NCI-H2227 (cell line): ENCODE data around the gene GLTP.

Experiments
- DNase-seq: peaks from one replicate; lab custom pipeline; 2025; ENCODE audit not compliant: unreplicated experiment; lab: John Stamatoyannopoulos, UW

GLTP gene

DNA sequence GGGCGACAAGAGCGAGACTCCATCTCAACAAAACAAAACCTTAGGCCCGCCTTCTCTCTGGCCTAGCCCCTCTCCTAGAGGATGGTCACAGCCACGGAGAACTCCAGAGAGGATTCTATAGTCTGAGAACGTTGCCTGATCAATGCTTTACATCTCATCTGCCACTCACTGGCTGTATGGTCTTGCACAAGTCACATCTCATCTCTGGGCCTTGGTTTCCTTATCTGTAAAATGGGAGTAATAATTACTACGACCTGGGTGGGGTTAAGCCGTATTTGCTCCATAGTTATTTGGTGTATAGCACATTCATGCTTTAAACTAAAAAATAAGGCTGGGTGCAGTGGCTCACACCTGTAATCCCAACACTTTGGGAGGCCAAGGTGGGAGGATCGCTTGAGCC, 55.6 kb downstream of the GLTP start:
- no peak for DNase-seq

DNA sequence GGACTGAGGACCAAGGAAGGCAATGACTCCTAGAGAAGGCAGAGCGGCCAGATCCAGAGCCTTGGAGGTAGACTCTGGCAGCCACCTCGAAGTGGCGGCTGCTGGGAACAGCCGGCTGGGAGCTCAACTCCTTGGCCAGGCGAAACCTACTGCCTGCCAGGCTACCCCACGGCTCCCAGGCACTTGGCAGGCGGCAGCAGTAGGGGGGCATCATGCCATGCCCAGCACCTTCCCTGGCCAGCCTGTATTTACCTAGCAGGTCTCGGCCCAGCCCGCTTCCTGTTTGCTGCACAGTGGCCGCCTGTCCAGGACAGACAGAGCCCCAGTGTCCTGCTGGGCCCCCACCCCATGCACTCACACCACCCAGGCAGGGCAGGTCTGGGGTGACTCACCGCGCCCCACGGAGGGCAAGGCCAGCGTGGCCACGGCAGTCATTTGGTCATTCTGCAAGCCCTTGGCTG, 57.4 kb downstream of the GLTP start:
- no peak for DNase-seq

DNA sequence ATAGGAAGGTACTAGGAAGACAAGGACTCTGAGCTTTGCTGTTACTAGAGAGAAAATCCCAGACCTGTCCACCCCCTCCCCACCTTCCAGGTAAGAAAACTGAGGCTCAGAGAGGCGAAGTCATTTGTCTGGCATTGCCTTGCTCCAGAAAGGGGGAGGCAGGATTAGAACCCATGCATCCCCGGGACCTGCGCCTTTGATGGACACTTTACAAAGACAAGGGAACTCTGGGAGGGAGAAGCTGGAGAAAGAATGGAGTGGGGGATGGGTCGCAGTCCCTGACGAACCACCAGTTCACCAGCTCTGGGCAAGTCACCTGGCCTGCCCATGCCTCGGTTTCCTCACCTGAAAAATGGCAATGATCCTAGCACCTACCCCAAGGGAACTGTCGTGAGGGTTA, 57.9 kb downstream of the GLTP start:
- no peak for DNase-seq

DNA sequence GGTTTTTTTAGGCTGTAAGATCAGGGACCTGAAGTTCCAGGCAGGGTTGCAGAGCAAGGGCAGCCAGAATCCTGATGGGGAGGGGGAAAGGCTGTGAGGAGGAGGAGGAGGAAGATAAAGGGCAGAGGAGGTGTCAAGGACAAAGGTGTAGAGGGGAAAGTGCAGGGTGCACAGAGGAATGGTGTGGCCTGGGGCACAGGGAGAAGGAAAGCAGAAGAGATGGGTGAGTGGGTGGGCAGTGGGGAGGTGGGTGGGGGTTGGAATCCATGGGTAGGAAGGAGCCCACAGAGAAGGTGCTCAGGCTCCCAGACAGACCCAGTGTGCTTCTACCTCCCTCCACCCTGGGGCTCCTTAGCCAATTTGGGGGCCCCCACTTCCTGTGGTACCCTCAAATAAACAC, 58.4 kb downstream of the GLTP start:
- no peak for DNase-seq

DNA sequence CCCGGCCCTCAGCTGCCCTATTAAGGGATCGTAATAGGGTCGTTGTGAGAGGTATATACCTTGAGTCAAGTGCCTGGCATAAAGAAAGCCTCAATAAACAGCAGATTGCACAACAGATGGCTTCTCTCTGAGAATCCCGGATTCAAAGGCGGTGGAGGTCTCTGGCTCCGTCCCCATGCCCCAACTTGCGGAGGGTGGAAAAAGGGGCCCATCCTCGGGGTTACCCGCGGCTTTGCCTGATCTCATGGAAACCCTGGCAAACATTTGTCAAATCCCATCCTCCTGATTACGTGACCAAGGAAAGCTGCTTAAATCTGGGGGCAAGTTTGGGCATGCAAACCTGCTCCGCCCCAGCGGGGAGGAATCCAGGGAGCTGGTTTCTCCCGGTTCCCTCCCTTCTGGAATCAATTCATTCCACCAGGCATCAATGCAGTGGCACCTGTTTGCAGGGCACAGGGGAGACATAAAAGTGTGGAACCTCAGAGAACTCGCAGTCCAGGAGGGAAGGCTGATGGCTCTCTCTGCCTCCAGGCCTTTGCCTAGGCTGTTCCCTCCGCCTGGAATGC, 59.4 kb downstream of the GLTP start:
- peak; percentile 43 for DNase-seq

DNA sequence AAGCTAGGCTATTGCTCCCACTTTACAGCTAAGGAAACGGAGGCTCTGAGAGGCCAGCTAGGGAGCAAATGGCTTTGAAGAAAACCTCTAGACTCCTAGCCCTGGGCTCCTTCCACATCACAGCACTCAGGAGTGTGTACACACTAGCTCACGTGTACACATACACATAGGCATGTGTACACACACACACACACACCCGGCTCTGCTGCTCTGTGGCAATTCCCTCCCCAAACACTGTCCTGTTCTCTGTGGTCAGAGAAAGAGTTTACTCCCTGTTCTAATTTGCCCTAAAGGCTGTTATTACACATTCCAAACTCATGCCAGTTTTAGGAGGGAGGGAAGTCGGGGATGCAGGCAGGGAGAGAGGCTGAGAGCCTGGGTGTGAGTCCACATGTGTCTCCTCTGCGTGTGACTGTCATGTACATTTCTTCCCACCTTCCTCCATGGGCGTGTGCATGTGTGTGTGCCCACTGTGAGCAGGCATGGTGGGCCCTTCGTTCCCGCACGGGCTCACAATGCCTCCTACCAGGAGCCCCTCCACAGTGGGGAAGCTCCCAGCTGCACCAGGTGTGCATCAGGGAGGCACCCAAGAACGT, 61.3 kb downstream of the GLTP start:
- DNase-seq, result no peak

DNA sequence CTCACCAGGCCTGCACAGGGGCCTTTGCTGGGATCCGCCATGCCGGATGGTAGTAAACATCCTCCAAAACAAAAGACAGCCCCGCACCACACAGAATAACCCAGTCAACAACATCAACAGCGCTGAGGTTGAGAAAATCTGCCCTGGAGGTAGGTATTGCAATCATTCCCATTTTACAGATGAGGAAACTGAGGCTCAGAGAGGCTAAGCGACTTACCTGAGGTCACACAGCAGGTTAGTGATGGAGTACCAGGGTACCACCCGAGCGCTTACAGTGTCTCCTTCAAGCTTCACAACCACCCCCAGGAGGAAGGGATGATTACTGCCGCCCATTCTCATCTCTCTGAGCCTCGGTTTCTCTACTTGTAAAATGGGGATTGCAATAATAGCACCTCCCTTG, 62.1 kb downstream of the GLTP start:
- DNase-seq, result no peak

DNA sequence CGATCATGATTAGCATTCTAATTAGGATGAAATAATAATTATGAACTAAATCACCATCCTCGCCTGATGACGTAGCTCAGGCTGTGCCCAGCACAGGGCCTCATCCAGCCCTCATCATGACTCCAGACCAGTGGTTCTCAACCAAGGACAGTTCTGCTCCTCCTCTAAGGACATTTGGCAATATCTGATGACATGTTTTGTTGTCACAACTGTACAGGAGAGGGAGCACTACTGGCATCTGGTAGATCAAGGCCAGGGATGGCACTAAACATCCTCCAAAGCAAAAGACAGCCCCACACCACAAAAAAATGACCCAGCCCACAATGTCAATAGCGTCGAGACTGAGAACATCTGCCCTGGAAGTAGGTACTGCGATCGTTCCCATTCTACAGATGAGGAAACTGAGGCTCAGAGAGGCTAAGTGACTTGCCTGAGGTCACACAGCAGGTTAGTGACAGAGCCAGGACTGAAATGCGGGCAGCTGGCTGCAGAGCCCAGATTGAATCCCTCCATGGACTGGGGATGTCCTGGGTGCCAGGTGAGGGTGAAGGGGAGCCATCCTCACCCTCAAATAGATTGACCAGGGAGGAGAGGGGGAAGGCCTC, 62.6 kb downstream of the GLTP start:
- DNase-seq, result no peak

DNA sequence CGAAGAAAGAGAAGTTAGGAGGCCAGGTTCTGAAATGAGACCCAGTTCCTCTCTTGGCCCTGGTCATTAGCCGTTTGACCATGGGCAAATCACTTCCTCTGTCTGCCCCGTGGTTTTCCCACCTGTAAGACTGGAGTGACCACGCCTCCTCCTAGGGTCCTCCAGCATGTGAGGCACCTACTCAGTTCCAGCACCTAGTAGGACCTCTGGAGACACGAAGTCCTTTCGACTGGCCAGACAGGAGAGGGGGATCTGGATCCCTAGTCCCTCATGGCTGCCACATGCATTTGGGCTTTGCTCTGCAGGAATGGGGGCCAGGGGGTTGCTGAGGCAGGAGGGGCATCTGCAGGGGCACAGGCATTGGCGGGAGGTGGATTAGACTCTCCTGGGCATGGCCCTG, 63.5 kb downstream of the GLTP start:
- no peak for DNase-seq

DNA sequence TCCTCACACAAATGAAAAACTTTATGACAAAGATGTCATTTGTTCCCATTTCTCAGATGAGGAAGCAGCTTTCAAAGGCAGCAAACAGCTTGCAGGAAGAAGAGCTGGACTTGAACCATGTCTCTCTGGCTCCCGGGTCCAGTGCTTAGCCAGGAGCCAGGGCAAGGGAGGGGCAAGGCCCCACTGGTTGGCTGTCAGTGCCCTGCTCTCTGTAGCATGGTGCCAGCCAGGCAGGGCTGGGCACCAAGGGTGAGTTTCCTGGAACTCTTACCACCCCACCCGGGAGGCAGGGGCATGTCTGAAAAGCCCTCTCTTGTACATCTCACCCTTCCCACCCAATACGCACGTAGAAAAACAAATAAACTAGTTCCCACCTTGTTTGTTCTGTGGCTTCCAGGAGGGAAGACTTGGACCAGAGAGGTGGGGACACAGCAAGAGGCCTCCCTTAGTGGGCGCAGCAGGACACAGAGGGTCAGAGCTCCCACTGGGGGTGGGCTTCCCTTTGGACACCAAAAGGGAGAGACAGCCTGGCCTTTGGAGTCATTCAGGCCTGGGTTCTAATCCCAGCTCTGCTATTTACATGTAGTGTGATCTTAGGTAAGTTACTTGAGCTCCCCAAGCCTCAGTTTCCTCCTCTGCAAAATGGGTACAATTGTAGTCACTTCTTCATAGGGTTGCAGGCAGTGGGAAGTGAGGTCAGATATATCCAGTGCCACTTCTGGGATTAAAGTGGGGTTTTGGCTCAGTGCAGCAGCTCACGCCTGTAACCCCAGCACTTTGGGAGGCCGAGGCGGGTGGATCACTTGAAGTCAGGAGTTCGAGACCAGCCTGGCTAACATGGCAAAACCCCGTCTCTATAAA, 64.4 kb downstream of the GLTP start:
- no peak for DNase-seq

DNA sequence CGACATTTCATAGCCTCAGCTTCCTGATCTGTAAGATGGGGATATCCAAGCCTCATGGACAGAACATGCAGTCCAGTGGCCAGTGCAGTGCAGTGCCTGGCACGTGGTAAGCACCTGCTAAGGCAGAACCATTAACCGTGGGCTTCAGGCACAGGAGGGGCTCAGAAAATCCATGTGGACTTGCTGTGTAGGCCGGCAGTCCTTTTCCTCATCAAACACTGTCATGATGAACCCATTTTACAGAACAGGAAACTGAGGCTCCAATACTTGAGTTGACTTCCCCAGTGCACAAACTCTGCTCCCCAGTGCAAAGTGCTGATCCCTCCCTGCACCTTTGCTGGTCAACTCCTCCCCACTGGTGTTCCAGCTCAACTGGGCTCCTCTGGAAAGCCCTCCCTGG, 65.1 kb downstream of the GLTP start:
- DNase-seq, result no peak

DNA sequence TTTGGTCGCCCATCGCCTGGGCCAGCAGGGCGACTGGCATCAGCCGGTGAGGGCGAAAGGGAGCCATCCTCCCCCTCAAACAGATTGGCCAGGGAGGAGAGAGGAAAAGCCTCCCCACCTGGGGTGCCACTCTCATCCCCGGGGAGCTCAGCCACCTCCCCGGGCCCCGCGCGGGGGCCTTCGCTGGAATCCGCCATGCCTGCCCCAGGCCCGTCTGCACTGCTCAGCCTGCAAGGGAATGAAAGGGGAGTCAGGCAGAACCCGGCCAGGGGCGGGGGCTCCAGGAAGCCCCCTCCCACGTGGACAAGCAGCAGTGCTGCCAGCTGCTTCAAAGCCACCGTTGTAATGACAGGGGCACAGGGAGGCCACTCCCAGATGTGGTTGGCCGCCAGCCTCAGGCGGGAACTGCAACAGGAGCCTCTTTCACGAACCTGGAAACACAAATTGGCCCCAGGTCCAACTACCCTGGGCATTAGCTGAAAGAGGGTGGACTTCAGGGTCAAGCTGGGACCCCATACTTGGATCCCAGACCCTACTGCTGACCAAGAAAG, 65.7 kb downstream of the GLTP start:
- DNase-seq, result no peak

DNA sequence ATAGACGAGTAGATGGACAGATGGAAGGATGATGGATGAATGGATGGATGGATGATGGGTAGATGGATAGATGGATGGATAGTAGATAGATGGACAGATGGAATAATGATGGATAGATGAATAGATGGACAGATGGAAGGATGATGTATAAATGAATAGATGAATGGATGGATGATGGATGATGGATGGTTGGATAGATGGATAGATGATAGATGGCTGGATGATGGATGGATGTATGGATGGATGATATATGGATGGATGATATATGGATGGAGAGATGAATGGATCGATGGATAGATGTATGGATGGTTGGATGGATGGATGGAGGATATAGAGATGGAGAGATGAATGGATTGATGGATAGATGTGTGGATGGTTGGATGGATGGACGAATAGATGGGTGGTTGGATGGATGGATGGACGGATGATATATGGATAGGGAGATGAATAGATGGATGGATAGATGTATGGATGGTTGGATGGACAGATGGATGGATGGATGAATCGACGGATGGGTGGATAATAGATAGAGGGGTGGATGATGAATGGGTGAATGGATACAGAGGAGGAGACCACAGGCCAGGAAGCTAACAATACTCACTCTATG, 66.4 kb downstream of the GLTP start:
- DNase-seq, result no peak

DNA sequence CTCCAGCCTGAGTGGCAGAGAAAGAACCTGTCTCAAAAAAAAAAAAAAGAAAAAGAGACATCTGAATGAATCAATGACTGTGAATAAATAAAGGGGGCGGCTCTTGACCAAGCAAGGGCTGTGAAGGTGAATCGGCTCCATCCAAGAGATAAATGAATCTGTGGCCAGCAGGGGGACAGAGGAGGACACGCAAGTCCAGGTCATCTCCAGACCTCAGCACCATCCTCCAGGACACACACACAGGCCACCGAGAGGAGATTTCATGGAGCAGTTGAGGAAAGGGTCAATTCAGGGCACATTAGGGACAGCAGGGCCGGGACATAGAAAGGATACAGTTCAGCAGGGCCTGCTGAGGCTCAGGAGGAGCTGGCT, 68.7 kb downstream of the GLTP start:
- no peak for DNase-seq

DNA sequence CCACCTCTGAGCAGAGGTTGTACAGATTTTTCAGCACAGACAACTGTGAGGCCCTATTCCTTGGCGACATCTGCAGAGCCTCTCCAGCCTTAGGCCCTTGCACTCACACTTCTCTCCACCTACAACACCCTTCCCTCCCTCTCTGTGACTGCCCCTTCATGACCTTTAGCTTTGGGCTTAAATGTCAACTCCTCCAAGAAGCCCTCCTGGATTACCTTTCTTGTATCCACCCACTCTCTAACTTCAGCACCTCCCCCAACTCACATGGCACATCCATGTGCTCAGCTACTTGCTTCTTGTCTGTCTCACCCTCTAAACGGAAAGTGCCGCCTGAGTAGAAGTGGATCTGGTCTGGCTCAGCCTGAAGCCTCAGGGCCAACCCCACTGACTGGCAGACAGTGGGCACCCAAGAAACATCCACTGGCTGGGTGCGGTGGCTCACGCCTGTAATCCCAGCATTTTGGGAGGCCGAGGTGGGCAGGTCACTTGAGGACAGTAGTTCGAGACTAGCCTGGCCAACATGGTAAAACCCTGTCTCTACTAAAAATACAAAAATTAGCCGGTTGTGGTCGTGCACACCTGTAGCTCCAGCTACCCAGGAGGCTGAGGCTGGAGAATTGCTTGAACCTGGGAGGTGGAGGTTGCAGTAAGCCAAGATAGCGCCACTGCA, 69.3 kb downstream of the GLTP start:
- no peak for DNase-seq

DNA sequence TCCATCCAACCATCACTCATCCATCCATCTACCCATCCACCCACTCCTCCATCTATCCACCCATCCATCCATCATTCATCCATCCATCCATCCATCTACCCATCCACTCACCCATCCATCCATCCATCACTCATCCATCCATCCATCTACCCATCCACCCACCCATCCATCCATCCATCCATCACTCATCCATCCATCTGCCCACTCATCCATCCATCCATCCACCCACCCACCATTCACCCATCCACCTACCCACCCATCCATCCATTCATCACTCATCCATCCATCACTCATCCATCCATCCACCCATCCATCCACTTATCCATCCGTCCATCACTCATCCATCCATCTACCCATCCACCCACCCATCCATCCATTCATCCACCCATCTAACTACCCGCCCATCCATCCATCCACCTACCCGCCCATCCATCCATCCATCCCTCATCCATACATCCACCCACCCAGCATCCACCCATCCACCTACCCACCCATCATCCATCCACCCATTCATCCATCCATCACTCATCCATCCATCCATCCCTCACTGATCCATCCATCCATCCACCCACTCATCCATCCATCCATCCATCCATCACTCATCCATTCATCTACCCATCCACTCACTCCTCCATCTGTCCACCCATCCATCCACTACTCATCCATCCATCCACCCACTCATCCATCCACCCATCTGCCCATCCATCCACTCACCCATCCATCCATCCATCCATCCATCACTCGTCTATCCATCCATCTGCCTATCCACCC, 71.3 kb downstream of the GLTP start:
- DNase-seq, result no peak

DNA sequence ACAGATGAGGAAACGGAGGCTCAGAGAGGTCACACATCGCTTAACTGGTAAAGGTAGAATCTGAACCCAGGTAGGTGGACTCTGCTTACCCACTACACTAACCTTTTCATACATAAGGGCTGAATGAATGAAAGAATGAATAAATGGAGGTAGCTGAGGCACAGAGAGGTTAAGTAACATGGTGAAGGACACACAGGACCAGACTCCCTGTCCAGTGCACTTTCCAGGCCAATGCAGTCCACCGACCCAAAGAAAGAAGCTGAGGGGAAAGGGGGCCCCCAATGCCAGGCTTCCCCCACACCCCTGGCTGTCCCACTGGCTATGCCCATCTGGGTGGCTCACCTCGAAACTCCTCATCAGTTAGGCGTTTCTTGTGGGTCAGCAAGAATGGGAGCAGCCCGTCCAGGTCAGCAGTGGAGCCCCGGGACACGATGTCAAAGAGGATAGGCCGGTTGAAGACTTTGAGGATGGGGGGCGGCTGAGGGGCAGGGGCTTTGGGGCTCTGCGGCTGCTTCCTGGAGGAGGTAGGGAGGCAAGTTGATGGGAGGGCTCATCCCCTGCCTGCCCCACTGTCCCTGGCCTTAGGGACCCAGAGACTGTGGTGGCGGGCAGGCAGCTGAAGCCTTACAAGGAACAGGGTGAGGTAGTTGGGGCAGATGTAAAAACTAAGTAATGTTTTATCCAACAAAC, 72.2 kb downstream of the GLTP start:
- DNase-seq, result no peak

DNA sequence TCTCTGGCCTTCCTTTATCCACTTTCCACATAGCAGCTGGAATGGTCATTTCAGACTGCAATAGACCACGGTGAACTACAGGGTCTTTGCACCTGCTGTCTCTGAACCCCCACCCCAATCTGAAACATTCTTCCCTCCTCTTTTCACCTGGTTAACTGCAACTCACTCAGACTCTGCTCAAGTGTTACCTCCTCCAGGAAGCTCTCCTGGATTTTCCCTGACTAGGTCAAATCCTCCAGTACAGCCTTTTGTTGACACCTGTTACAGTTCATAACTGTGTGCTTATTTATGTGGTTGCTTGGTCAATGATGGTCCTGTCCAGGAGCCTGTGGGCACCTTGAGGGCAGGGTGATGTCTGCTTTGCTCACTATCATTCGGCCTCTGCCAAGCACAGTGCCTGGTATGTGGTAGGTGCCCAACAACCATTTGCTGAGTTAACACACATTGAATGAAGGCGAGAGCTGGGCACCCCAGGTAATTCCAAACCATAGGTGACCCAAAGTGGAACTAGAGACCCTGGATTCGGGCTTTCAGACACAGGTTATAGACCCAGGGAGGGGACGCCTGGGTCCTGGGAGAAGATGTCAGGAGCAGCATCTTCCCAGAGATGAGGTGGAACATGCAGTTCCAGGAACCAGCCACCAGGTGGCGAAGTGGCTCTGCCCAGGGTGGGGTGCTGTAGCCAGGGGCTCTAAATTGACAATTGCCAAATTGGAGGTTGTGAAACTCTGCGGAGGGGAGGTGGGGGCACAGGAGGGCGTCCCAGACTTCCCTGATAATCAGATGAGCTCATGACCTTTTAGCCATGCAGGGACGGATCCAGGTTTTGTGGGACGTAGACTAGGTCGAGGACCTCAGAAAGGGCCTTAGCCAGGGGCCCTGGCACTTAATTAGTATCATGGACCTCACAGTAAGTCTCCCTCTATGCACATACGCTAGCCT, 75.2 kb downstream of the GLTP start:
- DNase-seq, result peak; percentile 71
